Measurements from ENCODE around the gene ARHGEF17. TPM values are rescaled to one million over a fixed set of nuclear protein-coding genes. Genes with fewer than 3 reads are reported as not detected.

The ARHGEF17 gene
- total and polyA plus RNA-seq, 8 donors = 5.0 to 66.5 (median 33.6) TPM

DNA sequence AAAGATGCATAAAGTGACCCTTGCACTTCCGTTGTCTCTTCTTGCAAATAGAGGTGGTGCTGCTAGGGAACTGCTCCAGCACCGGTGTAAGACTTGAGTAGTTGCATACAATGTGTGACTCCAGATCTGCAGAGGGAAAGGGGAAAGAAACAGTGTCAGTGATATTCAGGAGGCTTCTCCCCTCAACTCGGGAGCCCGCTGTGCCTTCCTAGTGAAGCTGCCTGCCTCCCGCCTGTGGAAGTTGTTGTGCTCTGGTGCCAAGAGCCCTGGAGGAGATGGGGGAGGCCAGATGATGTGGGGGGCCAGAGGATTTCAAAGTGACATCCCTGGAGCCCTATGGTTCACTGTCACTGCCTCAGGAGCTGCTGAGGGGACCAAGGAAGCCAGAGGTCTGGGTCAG is 98.5 kb downstream of the ARHGEF17 start:
- Histone ChIP-seq H3K9me3 (no peaks in the 10 kb centered on the region), H3K4me1 (peaks cover 0 to 12% (median 0%) of the 10 kb centered on the region in 4 donors), H3K27me3 (no peaks in the 10 kb centered on the region), H3K4me3 (no peak overlapping the region), H3K36me3 (peaks cover 10 to 69% (median 66%) of the 10 kb centered on the region in 4 donors), H3K27ac (no peak overlapping the region)
- TF ChIP-seq, protein P1, sequence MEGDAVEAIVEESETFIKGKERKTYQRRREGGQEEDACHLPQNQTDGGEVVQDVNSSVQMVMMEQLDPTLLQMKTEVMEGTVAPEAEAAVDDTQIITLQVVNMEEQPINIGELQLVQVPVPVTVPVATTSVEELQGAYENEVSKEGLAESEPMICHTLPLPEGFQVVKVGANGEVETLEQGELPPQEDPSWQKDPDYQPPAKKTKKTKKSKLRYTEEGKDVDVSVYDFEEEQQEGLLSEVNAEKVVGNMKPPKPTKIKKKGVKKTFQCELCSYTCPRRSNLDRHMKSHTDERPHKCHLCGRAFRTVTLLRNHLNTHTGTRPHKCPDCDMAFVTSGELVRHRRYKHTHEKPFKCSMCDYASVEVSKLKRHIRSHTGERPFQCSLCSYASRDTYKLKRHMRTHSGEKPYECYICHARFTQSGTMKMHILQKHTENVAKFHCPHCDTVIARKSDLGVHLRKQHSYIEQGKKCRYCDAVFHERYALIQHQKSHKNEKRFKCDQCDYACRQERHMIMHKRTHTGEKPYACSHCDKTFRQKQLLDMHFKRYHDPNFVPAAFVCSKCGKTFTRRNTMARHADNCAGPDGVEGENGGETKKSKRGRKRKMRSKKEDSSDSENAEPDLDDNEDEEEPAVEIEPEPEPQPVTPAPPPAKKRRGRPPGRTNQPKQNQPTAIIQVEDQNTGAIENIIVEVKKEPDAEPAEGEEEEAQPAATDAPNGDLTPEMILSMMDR (IDR thresholded peaks at IDR 0.05) = no peak
- no peak for TF ChIP-seq POLR2A (IDR thresholded peaks at IDR 0.05)
- TF ChIP-seq EP300 (IDR thresholded peaks at IDR 0.05) = no peak
- TF ChIP-seq POLR2AphosphoS5 (IDR thresholded peaks at IDR 0.05) = no peak
- DNase-seq = no peak
- whole genome bisulfite sequencing, 5 donors = 87 to 94% (median 92%) methylated on average over 5 of the region's 5 CpGs
- intact Hi-C loops (cut with DNase I; ENCODE audit: low total_unique reads) = no loop called here

DNA sequence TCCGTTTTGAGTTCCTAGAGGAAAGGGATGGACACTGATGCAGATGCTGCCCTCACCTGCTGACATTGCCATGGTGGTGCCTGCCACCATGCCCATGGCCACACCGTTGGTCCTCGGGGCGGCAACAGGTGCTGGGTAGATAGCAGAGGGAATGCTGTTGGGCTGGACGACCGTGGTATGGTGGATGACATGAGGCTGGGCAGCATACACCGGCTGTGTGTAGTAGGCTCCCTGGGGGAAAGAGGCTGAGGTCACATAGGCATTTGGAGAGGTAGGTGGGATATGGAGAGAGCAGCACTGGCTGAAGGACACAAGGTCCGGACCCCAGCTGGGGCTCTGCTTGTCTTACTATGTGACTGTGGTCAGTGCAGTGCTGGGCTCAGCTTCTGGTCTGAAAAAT is 101.4 kb downstream of the ARHGEF17 start:
- H3K9me3 ChIP-seq = no peaks in the 10 kb centered on the region
- no peak overlapping the region for H3K27ac ChIP-seq
- TF ChIP-seq, protein P1 (IDR thresholded peaks at IDR 0.05) = no peak
- no peak for TF ChIP-seq EP300 (IDR thresholded peaks at IDR 0.05)
- no peak for TF ChIP-seq POLR2AphosphoS5 (IDR thresholded peaks at IDR 0.05)
- TF ChIP-seq POLR2A (IDR thresholded peaks at IDR 0.05) = no peak
- H3K36me3 ChIP-seq = peaks cover 10 to 67% (median 61%) of the 10 kb centered on the region in 4 donors
- intact Hi-C loops (cut with DNase I; ENCODE audit: low total_unique reads) = no loop called here
- peaks cover 0 to 6% (median 0%) of the 10 kb centered on the region in 4 donors for H3K4me1 ChIP-seq
- H3K27me3 ChIP-seq = no peaks in the 10 kb centered on the region
- no peak overlapping the region for H3K4me3 ChIP-seq
- DNase-seq = no peak
- 90 to 98% (median 95%) methylated on average over 7 to 8 of the region's 8 CpGs for WGBS, 5 donors

DNA sequence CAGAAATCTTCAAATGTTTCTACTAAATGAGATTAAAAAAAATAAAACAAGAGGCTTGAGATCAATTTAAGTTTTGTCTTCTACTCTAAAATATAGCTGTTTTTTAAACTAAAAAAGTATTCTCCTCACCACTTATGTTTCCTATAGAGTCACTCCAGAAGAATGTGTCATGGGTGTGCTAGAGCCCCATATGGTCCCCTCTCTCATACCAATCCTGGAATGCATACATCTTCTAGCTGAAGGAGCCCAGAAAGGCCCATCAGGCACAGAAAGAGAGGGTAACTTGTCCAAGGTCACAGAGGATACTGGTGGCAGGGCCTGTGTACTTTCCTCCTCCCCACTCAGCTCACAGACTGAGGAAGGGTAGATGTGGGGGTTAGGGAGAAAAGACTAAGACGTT is 102.6 kb downstream of the ARHGEF17 start:
- no peaks in the 10 kb centered on the region for H3K9me3 ChIP-seq
- no peaks in the 10 kb centered on the region for H3K27me3 ChIP-seq
- DNase-seq = no peak
- peaks cover 0 to 11% (median 4%) of the 10 kb centered on the region in 4 donors for H3K4me1 ChIP-seq
- TF ChIP-seq EP300 (IDR thresholded peaks at IDR 0.05) (no peak), POLR2AphosphoS5 (IDR thresholded peaks at IDR 0.05) (no peak), POLR2A (IDR thresholded peaks at IDR 0.05) (no peak)
- TF ChIP-seq, protein P1 (IDR thresholded peaks at IDR 0.05) = no peak
- intact Hi-C loops (cut with DNase I; ENCODE audit: low total_unique reads) = no loop called here
- no peak overlapping the region for H3K27ac ChIP-seq
- WGBS, 5 donors = 81 to 93% (median 88%) methylated on average over 1 of the region's 1 CpG
- H3K4me3 ChIP-seq = no peak overlapping the region
- peaks cover 10 to 58% (median 53%) of the 10 kb centered on the region in 4 donors for H3K36me3 ChIP-seq

DNA sequence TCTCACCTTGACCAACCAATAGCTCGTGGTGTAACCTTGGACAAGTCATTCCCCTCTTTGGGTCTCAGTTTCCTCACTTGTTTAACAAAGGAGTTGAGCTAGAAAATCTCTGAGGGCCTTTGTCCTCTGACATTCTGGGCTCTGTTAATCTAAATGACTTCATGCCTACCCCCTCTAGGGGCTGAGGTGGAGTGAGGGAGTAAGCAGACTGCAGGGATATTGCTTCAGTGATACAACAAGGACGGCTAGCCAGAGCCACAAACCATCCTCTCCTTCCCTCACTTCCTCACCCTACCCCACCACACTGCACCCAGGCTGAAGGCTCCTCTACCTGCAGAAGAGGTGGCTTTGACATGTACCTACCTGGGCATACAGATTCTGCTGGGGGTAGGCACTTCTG is 103.0 kb downstream of the ARHGEF17 start:
- DNase-seq = no peak
- intact Hi-C loops (cut with DNase I; ENCODE audit: low total_unique reads) = no loop called here
- whole genome bisulfite sequencing, 5 donors = 81 to 94% (median 93%) methylated on average over 2 of the region's 2 CpGs
- TF ChIP-seq EP300 (IDR thresholded peaks at IDR 0.05) (no peak), POLR2A (IDR thresholded peaks at IDR 0.05) (no peak), POLR2AphosphoS5 (IDR thresholded peaks at IDR 0.05) (no peak)
- TF ChIP-seq, protein P1 (IDR thresholded peaks at IDR 0.05) = no peak
- H3K4me1 ChIP-seq = peaks cover 0 to 15% (median 6%) of the 10 kb centered on the region in 4 donors
- no peaks in the 10 kb centered on the region for H3K27me3 ChIP-seq
- H3K36me3 ChIP-seq = peaks cover 10 to 54% (median 49%) of the 10 kb centered on the region in 4 donors
- no peak overlapping the region for H3K4me3 ChIP-seq
- H3K9me3 ChIP-seq = no peaks in the 10 kb centered on the region
- no peak overlapping the region for H3K27ac ChIP-seq

All from stomach (tissue), 9 donors.